HepG2 (cell line): Measurements from ENCODE around the gene FAM229A. TPM values are rescaled to one million over a fixed set of nuclear protein-coding genes. Genes with fewer than 3 reads are reported as not detected.

ENCODE experiments used
- ATAC-seq: fragments of 200-7000 bp; cut with Tn5 transposase; 3 replicates; pipeline ENCODE4 v1.9.1; 2020; ENCODE audit warnings: mild to moderate bottlenecking, moderate library complexity
- BruUV-seq: library from RNA; stranded (reverse); fragments of 400-500 nt; replicated peaks from 2 replicates; lab custom pipeline; 2021; lab: Mats Ljungman, UMichigan
- CTCF ChIA-PET: fragments of 300-600 bp; formaldehyde crosslinking; extraction: SDS; loops from one replicate; lab custom pipeline; 2021; ENCODE audit warnings: low total read pairs, inconsistent platforms, low intra/inter-chr PET ratio; lab: Yijun Ruan, JAX
- POLR2A ChIA-PET: fragments of 350-600 bp; sonication (Branson Sonifier 250); formaldehyde crosslinking; loops from one replicate; lab custom pipeline; 2020; ENCODE audit warnings: antibody characterized with exemption, inconsistent platforms; lab: Yijun Ruan, JAX
- DNase-seq: peaks from one replicate; pipeline ENCODE4 v3.0.0-alpha.2; 2015; ENCODE audit warnings: low spot score
- FAIRE-seq: peaks from 3 replicates; lab custom pipeline; 2011; peaks lifted over from hg19 to GRCh38; lab: Jason Lieb, UNC
- H2AFZ ChIP-seq: one replicate; pipeline ENCODE4 v1.6.1; 2011; ENCODE audit warnings: low read length, inconsistent platforms
- H3K27ac ChIP-seq: fragments of 300-600 bp; 3 replicates; pipeline ENCODE4 v1.8.0; 2011; ENCODE audit warnings: mixed run types, mild to moderate bottlenecking, mixed read lengths, low read length, inconsistent platforms; ENCODE audit not compliant: insufficient read depth; ENCODE audit errors: extremely low read length
- H3K27me3 ChIP-seq, 2 experiments: fragments of 200-600 bp in 1 of 2; 2 replicates in 1 of 2; 3 replicates in 1 of 2; pipeline versions ENCODE4 v1.6.0 to v1.8.0; 2011; ENCODE audit warnings: low read length in 2 of 2, mild to moderate bottlenecking in 2 of 2, moderate library complexity in 2 of 2, inconsistent platforms in 1 of 2; ENCODE audit not compliant: insufficient read depth in 2 of 2, control insufficient read depth in 1 of 2
- H3K36me3 ChIP-seq, 2 experiments: fragments of 200-600 bp in 1 of 2; replicated peaks in 1 of 2; 2 replicates in 1 of 2; 3 replicates in 1 of 2; pipeline versions ENCODE4 v1.5.1 to v1.8.0; 2011; ENCODE audit warnings: low read length in 2 of 2, inconsistent platforms in 1 of 2; ENCODE audit not compliant: insufficient read depth in 2 of 2, control insufficient read depth in 1 of 2
- H3K4me1 ChIP-seq: 2 replicates; pipeline ENCODE4 v1.5.1; 2012; ENCODE audit warnings: low read length, inconsistent platforms; ENCODE audit not compliant: insufficient read depth
- H3K4me2 ChIP-seq: 2 replicates; pipeline ENCODE4 v1.6.0; 2011; ENCODE audit warnings: low read depth, low read length, inconsistent platforms
- H3K4me3 ChIP-seq, 3 experiments: fragments of 200-600 bp in 1 of 3; sonication (generic), shearing (Covaris generic) in 1 of 3; replicated peaks in 1 of 3; 2 replicates each; pipeline ENCODE4 v1.5.1; 2011 to 2016; ENCODE audit warnings: low read length in 3 of 3, inconsistent platforms in 2 of 3, low read depth in 2 of 3, mild to moderate bottlenecking in 2 of 3, control low read depth in 1 of 3, mixed read lengths in 1 of 3; ENCODE audit not compliant: insufficient read depth in 1 of 3
- H3K79me2 ChIP-seq: one replicate; pipeline ENCODE4 v1.6.1; 2011; ENCODE audit warnings: low read length, inconsistent platforms; ENCODE audit not compliant: insufficient read depth
- H3K9ac ChIP-seq: 2 replicates; pipeline ENCODE4 v1.6.0; 2011; ENCODE audit warnings: mild to moderate bottlenecking, low read depth, low read length, inconsistent platforms; ENCODE audit not compliant: insufficient read depth
- H3K9me3 ChIP-seq: 2 replicates; pipeline ENCODE4 v1.5.1; 2012; ENCODE audit warnings: mild to moderate bottlenecking, low read length
- H4K20me1 ChIP-seq: 2 replicates; pipeline ENCODE4 v1.6.0; 2011; ENCODE audit warnings: inconsistent platforms, mild to moderate bottlenecking, low read length, moderate library complexity; ENCODE audit not compliant: insufficient read depth
- CBFB ChIP-seq: sonication (generic); formaldehyde crosslinking; IDR thresholded peaks from 2 replicates; pipeline ENCODE4 v1.4.0; 2020; ENCODE audit warnings: missing genetic modification reagents
- DRAP1 ChIP-seq: IDR thresholded peaks from 2 replicates; pipeline ENCODE4 v1.6.1; 2016; ENCODE audit warnings: missing genetic modification reagents, missing compliant biosample characterization
- IKZF4 ChIP-seq: sonication (generic); formaldehyde crosslinking; IDR thresholded peaks from 2 replicates; pipeline ENCODE4 v1.5.1; 2020; ENCODE audit warnings: borderline replicate concordance, mild to moderate bottlenecking, low read depth, missing genetic modification reagents; ENCODE audit errors: not compliant biosample characterization
- KDM1A ChIP-seq: IDR thresholded peaks from 2 replicates; pipeline ENCODE4 v1.6.1; 2016; ENCODE audit warnings: missing compliant biosample characterization
- KLF15 ChIP-seq: sonication (generic); formaldehyde crosslinking; IDR thresholded peaks from 2 replicates; pipeline ENCODE4 v1.8.1; 2023; ENCODE audit warnings: borderline replicate concordance, mild to moderate bottlenecking, inconsistent platforms, missing genetic modification reagents, mixed read lengths
- MAF1 ChIP-seq: sonication (generic); formaldehyde crosslinking; IDR thresholded peaks from 2 replicates; pipeline ENCODE4 v1.5.0; 2020; ENCODE audit warnings: missing genetic modification reagents, borderline replicate concordance
- MXD4 ChIP-seq: IDR thresholded peaks from 2 replicates; pipeline ENCODE4 v1.6.1; 2016; ENCODE audit warnings: mild to moderate bottlenecking, missing biosample characterization, missing genetic modification reagents
- PAF1 ChIP-seq: IDR thresholded peaks from 2 replicates; pipeline ENCODE4 v1.6.1; 2016; ENCODE audit warnings: missing genetic modification reagents, missing compliant biosample characterization
- PREB ChIP-seq: sonication (generic); formaldehyde crosslinking; IDR thresholded peaks from 2 replicates; pipeline ENCODE4 v1.4.0; 2020; ENCODE audit warnings: missing genetic modification reagents
- TAF15 ChIP-seq: fragments of 200-400 bp; formaldehyde crosslinking; IDR thresholded peaks from one replicate; pipeline ENCODE4 v1.6.1; 2018; ENCODE audit warnings: mild to moderate bottlenecking, low read depth, low read length; ENCODE audit not compliant: poor library complexity, severe bottlenecking
- ZBTB49 ChIP-seq: sonication (generic); formaldehyde crosslinking; IDR thresholded peaks from 2 replicates; pipeline ENCODE4 v1.4.0; 2020; ENCODE audit warnings: missing genetic modification reagents, borderline replicate concordance
- ZNF160 ChIP-seq: sonication (generic); formaldehyde crosslinking; IDR thresholded peaks from 2 replicates; pipeline ENCODE4 v1.8.0; 2022; ENCODE audit warnings: mild to moderate bottlenecking, inconsistent platforms, missing genetic modification reagents
- ZNF230 ChIP-seq: sonication (generic); formaldehyde crosslinking; IDR thresholded peaks from 2 replicates; pipeline ENCODE4 v1.4.0; 2020; ENCODE audit warnings: mild to moderate bottlenecking, missing genetic modification reagents
- ZNF317 ChIP-seq: sonication (generic); formaldehyde crosslinking; IDR thresholded peaks from 2 replicates; pipeline ENCODE4 v1.5.0; 2020; ENCODE audit warnings: mild to moderate bottlenecking, missing genetic modification reagents
- ZNF510 ChIP-seq: sonication (generic); formaldehyde crosslinking; IDR thresholded peaks from 2 replicates; pipeline ENCODE4 v1.4.0; 2020; ENCODE audit warnings: low read depth, mild to moderate bottlenecking, missing genetic modification reagents
- ZNF619 ChIP-seq: sonication (generic); formaldehyde crosslinking; IDR thresholded peaks from 2 replicates; pipeline ENCODE4 v1.4.0; 2020; ENCODE audit warnings: mild to moderate bottlenecking, missing genetic modification reagents
- WGBS: methylation state at CpG from one replicate; pipeline ENCODE4 v1.1.6; 2017; ENCODE audit warnings: low lambda C conversion rate; 5-methylcytosine and 5-hydroxymethylcytosine counted together
- in situ Hi-C: cut with HindIII; loops from 2 replicates; pipeline ENCODE4 v1.10.0; 2017; ENCODE audit warnings: low pct_unique_long_range_greater_than_20kb; ENCODE audit not compliant: extremely low pct_ligation_motif_present
- intact Hi-C: fragments of 100-400 bp; cut with micrococcal nuclease; formaldehyde crosslinking; loops from one replicate; pipeline ENCODE4 v1.10.0; 2022; ENCODE audit not compliant: unreplicated experiment
- polyA plus RNA-seq, 8 experiments: library from polyadenylated mRNA; depleted of rRNA in 3 of 8; stranded (reverse) in 7 of 8; unstranded in 1 of 8; fragments of >200 nt; fragmentation: Illumina TruSeq in 4 of 8; extraction: Trizol in 4 of 8; gene quantifications; 2 replicates each; pipeline versions ENCODE4 v1.2.1 to v1.2.3, GENCODE V29; 2011 to 2016; ENCODE audit warnings: low read depth in 4 of 8, missing spikeins in 1 of 8, mixed read lengths in 1 of 8; ENCODE audit not compliant: insufficient read depth in 1 of 8
- total RNA-seq, 5 experiments: library from RNA; depleted of rRNA; stranded (reverse); fragments of >200 nt; fragmentation: Illumina TruSeq; extraction: Trizol; gene quantifications; 2 replicates each; pipeline ENCODE4 v1.2.3, GENCODE V29; 2016; ENCODE audit warnings: low read depth in 1 of 5
- TF ChIP-seq, protein P1 (sequence below): sonication (generic); formaldehyde crosslinking; IDR thresholded peaks from 2 replicates; pipeline ENCODE4 v1.5.0; 2020; ENCODE audit warnings: missing genetic modification reagents, mild to moderate bottlenecking, borderline replicate concordance
- TF ChIP-seq, protein P2 (sequence below): IDR thresholded peaks from 2 replicates; pipeline ENCODE4 v1.6.1; 2016; ENCODE audit warnings: missing compliant biosample characterization, missing genetic modification reagents, borderline replicate concordance

FAM229A gene
- total and polyA plus RNA-seq, 2 of the 13 experiments (the other 11 are each of a cell fraction or from before 2014, with no cell fraction given) = 3.2 to 17.6 TPM

GRCh38 chr1:32376199-32376598 lies 13.9 kb upstream of the FAM229A start (continued):
- no peak for TF ChIP-seq MXD4 (CRISPR knock-in tag)
- no peak for TF ChIP-seq ZNF317 (CRISPR knock-in tag)
- no peak for TF ChIP-seq DRAP1 (CRISPR knock-in tag)
- no peak for TF ChIP-seq PAF1
- TF ChIP-seq, all 625 proteins: peak for 0

- no peaks in the 10 kb centered on the region for H3K4me1 ChIP-seq
- H3K4me3 ChIP-seq = no peak overlapping the region
- no peak for FAIRE-seq
- no peak overlapping the region for H3K27ac ChIP-seq
- peaks cover 40 to 76% of the 10 kb centered on the region in 2 experiments for H3K36me3 ChIP-seq
- no peak overlapping the region for H3K4me2 ChIP-seq
- no peak overlapping the region for H2AFZ ChIP-seq
- intact Hi-C loops = no loop called here
- WGBS = 76% methylated on average over 1 of the region's 1 CpG
- no peaks in the 10 kb centered on the region for H3K9me3 ChIP-seq
- BruUV-seq = TSS peak; percentile 17
- ChIA-PET CTCF (no interaction called here), POLR2A (interaction anchor here (1.4 kb wide), 1 partner anchor 22 kb away, joined by 3 read pairs; no protein-coding TSS in a partner anchor)
- DNase-seq = no peak
- no peak for ATAC-seq
- no peaks in the 10 kb centered on the region for H3K27me3 ChIP-seq
- H3K79me2 ChIP-seq = no peaks in the 10 kb centered on the region
- H3K9ac ChIP-seq = no peak overlapping the region
- H4K20me1 ChIP-seq = no peaks in the 10 kb centered on the region
- in situ Hi-C loops = no loop called here
- TF ChIP-seq KDM1A (CRISPR knock-in tag) (no peak), KLF15 (CRISPR knock-in tag) (no peak), CBFB (CRISPR knock-in tag) (no peak), ZNF619 (CRISPR knock-in tag) (no peak), ZNF230 (no peak), MAF1 (CRISPR knock-in tag) (no peak), TAF15 (no peak), ZNF160 (CRISPR knock-in tag) (no peak), ZNF510 (no peak), ZBTB49 (CRISPR knock-in tag) (no peak), IKZF4 (CRISPR knock-in tag) (no peak), PREB (CRISPR knock-in tag) (no peak)
- TF ChIP-seq, protein P1, sequence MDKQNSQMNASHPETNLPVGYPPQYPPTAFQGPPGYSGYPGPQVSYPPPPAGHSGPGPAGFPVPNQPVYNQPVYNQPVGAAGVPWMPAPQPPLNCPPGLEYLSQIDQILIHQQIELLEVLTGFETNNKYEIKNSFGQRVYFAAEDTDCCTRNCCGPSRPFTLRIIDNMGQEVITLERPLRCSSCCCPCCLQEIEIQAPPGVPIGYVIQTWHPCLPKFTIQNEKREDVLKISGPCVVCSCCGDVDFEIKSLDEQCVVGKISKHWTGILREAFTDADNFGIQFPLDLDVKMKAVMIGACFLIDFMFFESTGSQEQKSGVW = no peak
- TF ChIP-seq, protein P2, sequence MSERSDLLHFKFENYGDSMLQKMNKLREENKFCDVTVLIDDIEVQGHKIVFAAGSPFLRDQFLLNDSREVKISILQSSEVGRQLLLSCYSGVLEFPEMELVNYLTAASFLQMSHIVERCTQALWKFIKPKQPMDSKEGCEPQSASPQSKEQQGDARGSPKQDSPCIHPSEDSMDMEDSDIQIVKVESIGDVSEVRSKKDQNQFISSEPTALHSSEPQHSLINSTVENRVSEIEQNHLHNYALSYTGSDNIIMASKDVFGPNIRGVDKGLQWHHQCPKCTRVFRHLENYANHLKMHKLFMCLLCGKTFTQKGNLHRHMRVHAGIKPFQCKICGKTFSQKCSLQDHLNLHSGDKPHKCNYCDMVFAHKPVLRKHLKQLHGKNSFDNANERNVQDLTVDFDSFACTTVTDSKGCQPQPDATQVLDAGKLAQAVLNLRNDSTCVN (CRISPR knock-in tag) = no peak
Observed at GRCh38 chr1:32373996-32374592, 11.8 kb upstream of the FAM229A start.
